Activated gamma-delta T cell treated with anti-CD3 and anti-CD28 coated beads, Interleukin-2, amount 50 U/mL, for 16 hours (primary cell): ENCODE data around the gene GTF2F2.
"Not testable (repeated sequence)": the region's sequence is repeated elsewhere in the genome, so short reads cannot be mapped to it uniquely, and the experiment has no call there.

Source experiments
- DNase-seq: peaks from one replicate; pipeline ENCODE4 v3.0.0-alpha.2; 2020; ENCODE audit warnings: low read depth

The GTF2F2 gene

DNA sequence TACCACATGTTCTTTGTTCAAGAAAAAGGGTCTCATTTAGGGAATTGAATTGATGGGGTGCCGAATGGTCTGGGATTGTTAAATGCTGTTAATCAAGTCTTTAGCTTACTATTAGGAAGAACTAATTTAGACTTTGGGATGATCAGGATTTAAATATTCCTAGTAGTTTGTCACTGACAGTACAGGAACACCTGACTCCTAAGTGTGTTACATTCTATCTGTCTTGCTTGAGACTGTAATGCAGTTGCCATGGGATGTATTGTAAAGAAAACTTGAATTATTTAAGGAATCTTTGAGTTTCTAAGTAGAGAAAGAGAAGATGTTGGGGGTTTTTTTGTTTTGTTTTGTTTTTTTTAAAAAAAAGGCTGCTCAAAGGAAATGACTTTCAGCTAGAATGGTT is 98.4 kb downstream of the GTF2F2 start:
- no peak for DNase-seq

DNA sequence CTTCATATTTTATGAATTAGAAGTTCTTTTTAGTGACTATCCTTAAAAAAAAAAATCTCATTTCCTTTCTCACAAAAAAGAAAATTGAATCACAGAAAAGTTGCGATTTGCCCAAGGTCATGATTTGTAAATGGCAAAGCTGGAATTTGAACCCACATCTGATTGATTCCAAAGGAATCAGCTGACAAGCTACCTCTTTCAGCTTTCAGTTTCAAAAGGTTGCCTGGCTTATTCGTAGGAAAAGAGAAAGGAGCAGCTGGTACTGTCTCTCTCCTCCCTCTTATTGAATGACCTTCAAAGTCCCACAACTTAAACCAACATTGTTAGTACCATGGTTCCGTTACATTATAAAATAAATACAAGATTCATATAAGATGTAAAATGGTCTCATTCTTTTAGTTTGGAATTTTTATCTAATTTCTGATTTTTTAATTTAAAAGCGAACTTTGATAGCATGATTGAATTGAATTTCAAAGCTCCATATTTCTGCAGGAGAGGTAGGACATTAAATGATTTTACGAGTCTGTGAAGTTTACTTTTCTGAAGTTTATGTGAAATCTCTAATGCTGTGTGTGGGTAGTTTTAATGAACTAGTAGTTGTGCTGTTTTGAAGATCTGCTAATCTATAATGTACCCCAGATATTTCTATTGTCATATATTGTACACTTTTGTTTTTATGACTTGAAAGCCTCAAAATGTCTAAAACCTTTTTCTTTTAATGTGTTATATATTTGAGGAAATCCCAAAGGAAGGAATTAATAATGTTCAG is 99.0 kb downstream of the GTF2F2 start:
- no peak for DNase-seq

DNA sequence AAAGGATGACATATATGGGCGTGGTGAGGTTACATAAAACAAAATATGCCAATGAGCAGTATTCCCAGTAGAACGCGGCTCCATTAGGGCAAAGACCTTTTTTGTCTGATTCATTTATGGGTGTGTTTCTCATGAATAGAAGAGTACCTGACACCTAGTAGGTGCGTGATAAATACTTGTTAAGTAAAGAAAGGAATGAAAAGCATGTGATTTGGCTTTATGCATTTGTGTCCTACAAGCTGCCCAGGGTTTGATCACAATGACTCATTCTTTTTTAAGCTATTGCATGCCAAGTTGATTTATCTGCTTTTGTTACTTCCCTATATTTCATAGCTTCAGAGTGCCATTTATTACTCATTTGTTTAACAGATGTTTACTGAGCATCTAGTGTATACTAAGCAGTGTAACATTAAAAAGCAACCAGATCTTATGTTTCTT is 99.6 kb downstream of the GTF2F2 start:
- DNase-seq: no peak

DNA sequence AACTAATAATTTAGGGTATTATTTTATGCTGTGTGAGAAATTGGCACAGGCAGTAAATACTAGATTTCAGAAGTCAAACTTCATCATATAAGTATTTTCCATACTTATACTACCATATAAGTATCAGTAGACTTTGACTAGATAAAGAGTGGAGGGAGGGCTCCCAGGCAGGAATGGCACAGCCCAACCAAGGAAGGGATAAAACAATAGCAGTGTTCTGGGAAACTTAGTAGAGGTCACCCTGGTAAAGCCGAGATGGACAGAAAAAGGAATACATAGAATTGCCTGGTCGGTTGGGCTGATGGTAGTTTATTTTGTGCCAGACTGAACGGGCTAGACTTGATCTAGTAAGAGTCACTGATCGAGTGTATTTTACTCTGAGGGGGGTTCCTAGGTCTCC is 100.1 kb downstream of the GTF2F2 start:
- no peak for DNase-seq

DNA sequence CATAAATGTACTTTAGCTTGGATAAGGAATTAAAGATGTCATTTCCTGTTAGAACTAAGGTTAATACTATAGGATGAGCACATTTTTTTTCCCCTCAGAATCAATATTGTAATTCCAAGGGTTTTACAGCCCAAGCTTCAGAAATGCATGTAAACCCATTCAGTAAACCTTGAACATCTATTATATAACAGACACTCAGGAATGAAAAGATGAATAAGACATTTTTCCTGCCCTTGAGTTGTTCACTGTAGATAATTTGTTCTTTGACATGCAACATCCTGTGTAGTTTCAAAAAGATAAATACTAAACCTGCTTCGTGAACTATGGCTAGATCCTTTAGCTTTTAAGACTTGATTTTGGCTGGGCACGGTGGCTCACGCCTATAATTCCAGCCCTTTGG is 102.2 kb downstream of the GTF2F2 start:
- no peak for DNase-seq

DNA sequence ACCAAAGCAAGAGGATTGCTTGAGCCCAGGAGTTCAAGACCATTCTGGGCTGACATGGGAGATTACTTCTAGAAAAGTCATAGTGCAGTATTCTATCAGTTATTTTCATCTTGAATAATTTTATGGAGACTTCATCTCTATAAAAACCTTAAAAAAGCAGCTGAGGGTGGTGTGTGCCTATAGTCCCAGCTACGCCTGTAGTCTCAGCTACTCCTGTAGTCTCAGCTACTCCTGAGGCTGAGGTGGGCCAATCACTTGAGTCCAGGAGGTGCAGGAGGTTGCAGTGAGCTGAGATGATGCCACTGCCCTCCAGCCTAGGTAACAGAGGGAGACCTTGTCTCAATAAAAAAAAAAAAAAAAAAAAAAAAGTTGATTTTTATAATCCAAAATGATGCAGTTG is 102.6 kb downstream of the GTF2F2 start:
- DNase-seq: no peak

DNA sequence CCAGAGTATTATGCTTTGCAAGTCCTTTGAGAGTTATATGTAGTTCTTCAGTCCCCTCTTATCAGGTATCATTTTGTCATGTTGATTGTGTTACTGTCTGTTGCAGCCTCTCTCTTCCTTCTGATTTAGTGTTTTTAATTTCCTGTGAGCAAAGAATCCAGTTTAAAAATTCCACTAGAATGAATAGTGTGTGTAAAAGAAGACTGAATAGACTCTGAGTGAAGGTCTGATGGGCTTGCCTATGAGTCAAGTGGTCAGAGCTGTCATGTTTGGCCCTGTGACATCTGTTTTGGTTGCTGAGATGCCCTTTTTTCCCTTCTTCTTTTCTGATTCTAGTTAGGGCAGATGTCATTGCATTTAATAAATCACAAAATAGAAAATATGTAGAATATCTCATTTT is 103.9 kb downstream of the GTF2F2 start:
- DNase-seq: no peak

DNA sequence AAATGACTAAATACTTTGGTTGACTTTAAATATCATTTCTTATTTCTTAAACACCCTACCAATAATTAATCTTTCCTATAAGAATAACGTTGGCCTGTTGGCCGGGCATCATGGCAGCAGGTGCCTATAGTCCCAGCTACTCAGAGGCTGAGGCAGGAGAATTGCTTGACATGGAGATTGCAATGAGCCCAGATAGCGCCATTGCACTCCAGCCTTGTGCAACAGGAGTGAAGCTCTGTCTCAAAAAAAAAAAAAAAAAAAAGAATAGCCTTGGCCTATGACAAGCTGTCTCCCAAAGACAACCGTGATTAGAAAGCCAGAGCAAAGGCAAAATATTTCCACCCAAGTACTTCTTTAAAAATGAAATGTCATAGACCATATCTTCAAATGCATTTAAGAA is 105.1 kb downstream of the GTF2F2 start:
- no peak for DNase-seq

DNA sequence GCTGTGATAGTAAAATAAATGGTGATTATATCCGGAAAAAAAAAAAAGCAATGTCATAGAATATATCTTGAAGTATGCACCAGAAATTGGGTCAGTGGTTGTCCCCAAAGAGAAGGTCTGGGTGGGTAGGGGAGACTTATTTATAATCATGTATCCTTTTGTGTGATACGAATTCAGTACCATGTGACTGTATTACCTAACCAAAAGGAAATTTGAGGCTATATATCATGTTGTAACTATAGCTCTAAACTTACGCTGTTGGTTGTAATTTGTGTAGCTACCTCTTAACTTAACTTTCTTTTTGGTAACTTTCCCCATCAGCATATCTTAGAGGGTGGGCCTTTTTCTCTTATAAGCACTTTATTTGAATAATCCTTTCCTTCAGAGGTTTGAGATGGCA is 105.7 kb downstream of the GTF2F2 start:
- DNase-seq: no peak

DNA sequence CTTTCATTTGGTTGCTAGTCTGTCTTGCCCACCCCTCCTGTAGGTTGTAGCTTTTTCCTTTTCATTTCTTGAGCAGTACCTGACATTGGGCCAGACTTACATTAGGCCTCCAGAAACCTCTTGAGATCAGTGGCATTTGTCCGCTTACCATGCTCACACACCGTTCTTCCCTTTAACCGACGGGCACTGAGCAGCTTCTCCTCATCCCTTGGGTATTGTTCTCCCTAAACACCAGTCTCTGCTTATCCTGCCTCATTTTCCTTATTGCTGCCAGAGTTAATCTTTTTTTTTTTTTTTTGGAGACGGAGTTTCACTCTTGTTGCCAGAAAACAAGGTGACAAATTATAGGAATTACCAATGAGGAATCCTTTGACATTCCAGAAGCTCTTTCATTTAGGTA is 107.7 kb downstream of the GTF2F2 start:
- DNase-seq: no peak

DNA sequence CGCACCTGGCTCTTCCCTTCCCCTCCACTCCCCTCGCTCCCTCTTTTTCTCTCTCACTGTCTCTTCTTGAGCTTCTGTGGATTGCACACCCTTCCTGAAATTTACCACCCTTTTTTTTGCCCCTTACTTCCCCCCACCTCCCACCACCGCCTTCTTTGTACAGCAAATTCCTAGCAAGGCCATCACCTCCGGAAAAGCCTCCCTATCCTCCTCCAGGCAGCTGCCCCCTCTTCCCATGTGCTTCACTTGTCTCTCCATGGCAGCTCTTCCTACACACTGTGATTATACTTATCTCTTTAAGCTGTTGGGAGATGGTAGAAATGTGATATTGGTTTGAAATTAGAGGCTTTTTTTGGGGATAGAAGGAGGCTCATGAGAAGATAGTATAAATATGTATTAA is 108.9 kb downstream of the GTF2F2 start:
- DNase-seq: no peak

DNA sequence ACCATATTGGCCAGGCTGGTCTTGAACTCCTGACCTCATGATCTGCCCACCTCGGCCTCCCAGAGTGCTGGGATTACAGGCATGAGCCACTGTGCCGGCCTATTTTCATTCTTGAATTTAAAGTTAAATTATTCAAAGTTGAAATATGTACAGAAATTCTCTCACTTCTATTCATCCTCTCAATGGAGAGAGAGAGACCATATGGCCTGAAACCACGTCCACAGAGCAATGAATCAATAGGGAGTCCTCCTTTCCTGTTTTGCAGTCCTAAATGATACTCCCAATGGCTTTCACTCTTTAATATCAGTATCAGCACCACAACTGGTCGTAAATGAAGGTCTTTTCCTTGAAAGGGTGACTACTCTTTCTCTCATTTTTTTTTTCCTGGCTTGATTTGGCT is 111.0 kb downstream of the GTF2F2 start:
- no peak for DNase-seq

DNA sequence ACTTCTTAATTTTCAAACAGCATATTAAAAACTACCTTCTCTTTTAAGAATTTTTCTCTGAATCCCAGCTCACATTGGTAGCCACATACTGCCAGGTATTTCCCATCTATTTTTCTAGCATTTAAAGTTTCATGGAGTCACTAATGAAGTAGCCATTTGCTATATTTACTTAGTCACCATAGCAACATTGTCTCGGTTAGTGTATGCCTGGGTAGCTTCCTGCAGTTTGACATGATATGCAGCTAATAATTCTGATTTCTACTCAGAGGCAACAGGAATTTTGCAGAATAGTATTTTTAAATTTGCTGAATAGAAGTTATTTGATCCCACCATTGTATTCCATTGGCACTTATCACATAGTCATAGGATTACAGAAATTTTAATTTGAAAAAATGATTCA is 111.4 kb downstream of the GTF2F2 start:
- DNase-seq: no peak

DNA sequence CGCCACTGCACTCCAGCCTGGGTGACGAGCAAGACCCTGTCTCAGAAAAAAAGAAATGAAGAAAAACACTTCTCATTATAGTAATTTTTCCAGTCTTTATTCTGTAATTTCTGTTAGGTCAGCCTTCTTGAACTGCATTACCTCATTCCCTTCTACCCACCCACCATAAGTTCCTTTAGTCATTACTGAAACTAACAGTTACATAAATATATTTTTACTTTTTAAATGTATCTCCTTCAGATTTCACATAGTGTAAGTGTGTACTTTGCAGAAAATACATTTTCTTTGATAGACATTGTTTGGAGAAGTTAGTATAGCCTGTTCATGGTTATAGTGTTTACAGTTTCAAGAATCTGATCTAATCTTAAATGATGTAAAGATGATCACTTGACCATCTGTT is 112.3 kb downstream of the GTF2F2 start:
- DNase-seq: no peak

DNA sequence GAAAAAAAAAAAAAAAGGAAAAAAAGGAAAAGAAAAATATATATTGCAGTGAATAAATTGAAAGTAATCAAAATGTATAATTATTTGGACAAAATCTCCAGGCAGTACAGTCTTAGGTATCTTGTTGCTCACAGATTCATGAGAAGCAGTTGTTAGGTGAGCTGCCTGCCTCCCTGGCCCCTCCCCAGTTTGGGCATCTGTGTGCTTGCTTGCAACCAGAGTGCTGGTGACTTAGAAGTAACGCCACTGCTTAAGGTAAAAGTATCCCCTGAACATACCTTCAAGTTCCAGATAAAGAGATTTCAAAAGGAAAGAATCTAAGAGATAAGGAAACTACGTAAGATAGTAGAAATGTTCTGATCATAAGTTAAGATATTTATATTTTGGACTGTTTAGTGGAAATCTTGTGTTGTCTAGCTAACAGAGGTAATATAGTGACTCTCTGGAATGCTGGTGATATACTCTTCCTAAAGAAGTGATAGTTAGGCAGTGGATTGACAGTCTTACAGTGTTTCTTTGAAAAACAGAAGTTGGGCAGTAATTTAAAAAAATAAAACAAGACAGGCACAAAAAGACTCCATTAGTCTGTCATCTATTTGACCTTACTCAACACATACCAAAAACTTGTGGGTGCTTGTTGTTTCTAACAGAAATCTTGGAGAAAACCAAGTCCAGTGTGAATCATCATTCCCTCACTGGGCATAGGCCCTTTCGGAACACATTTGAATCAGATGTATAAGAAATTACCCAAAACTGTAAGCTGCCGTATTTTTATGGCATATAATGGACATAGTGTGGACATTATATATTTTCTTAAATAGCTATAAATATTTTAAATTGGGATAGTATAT is 118.9 kb downstream of the GTF2F2 start:
- no peak for DNase-seq

DNA sequence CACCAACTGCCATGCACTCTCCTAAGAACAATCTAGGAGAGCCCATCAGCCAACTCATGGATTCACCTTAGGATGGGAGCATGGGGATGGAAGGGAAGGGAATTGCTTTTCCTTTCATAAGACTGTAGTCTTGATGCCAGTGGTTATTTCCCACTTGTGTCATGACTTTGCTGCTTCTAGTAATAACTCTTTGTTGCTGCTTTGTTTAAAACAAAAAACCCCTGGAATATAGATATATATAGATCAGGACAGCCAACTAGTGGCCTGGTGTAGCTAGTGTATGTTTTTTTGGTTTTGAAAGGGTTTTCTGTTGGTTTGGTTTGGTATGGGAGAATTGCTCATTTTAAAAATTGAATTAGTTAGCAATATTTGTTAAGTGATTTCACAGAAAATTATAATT is 119.8 kb downstream of the GTF2F2 start:
- no peak for DNase-seq

DNA sequence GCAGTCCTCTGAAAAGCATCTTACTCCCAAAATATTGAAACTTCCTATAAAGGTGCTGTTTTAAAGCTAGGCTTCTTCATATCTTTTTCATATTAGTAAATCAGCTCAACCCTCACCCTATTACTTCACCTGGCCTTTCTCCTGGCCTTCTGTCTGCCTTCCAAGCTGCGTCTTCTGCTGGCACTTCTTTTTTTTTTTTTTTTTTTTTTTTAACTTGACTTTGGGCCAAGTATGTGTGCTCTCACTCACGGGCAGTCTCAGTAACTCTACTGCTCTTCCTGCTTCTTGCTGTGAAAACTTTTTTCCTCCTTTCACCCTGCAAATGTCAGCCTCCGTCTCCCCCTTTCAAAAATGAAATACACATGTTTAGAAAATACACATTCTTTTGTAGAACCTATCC is 121.8 kb downstream of the GTF2F2 start:
- no peak for DNase-seq

DNA sequence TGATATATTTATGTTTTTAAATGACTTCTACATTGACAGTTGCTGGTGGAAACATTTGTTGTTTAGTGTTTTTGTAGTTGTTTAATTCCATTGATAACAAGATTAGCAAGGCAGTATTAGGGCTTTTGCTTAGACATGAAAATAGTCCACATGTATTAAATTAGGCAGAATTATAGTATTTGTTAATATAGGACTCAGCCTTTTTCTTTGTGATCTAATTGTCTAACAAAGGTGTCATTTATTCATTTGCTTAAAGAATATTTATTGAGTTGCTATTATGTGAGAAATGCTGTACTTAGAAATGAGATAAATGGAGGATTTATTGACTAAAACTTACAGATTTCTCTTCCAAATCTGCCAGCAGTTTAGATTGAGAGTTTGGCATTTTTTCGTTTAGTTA is 122.2 kb downstream of the GTF2F2 start:
- DNase-seq: no peak

DNA sequence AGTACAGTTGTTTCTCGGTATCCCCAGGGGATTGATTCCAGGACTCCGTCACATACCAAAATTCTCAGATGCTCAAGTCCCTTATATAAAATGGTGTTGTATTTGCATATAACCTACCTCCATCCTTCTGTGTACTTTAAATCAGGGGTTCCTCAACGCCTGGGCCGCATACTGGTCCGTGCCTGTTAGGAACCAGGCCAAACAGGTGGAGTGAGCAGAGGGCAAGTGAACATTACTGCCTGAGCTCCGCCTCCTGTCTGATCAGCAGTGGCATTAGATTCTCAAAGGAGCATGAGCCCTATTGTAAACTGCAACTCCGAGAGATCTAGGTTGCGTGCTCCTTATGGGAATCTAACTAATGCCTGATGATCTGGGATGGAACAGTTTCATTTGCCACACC is 122.8 kb downstream of the GTF2F2 start:
- DNase-seq: no peak

DNA sequence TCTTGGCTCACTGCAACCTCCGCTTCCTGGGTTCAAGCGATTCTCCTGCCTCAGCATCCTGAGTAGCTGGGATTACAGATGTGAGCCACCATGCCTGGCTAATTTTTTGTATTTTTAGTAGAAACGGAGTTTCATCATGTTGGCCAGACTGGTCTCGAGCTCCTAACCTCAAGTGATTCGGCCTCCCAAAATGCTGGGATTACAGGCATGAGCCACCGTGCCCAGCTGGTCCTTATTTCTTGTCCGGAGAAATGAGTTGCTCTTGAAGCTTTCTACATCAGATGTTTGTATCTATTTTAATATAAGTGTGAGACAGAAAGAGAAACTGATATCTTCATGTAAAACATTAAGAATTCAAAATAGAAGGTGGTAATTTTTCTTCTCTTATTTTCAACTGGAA is 124.4 kb downstream of the GTF2F2 start:
- DNase-seq: not testable (repeated sequence)

DNA sequence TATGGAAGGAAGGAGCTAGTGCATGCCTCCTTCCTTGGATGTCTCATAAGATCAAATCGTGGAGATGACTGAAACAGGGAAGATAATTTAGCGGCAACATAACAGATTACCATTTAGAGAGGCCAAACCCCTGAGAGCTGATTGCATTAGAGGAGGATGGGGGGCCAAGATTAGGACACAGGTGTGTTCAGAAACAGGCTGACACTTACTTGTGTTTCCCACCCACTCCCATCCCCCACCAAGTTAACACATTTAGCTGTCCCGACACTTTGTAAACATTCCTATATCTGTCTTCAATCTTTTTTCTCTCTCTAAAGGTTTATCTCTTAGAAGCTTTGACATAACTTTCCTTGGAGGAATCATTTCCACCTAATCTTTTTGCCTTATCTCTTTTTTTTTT is 129.4 kb downstream of the GTF2F2 start:
- DNase-seq: no peak

DNA sequence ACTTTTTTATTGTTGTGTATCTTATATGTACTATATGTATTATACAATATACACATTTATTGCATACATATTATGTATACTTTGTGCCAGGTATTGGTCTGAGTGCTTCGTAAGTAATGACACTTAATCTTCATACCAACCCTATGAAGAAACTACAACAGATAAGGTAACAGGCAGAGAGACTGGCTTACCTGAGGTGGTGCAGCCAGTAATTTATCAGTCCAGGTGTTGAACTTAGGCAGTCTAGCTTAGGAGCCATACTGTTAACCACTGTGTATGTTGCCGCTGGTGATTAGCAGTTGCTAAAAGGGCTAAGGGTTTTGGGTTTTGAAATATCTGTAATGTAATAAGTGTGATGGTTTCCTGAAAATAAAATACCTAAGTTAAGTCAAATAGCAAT is 134.1 kb downstream of the GTF2F2 start:
- no peak for DNase-seq

DNA sequence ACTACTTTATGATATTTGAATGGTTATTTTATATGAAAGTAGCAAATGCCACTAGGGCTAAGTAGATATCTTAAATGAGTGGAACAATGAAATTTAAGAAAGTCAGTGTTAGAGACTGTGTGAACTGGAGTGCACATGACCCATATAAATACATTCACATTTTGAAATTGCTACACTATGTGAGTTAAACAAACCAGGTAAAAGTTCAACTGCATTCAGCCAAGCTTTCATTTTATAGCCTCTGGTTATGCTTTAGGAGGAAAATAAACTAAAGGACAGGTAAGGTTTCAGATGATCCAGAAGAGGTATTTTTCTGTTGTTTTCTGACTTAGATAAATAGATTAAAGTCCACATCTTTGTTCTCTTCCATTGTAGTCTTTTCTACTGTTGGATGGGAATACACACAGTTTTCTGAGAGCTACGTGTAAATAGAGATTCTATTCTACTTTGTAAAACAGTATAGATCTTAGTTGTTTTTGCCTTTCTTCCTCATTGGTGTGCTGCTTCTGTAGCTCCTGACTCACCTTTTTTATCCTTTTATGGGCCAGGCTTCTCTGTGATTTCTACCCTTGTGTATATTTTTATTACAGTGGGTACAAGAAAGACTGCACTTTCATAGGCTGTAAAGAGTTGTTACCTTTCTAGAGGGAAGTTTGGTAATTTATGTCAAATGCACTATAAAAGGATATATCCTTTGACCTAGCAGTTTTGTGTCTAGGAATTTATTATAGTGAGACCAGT is 135.1 kb downstream of the GTF2F2 start:
- DNase-seq: no peak
